ENCODE measurements around the gene STK32B. TPM values are rescaled to one million over a fixed set of nuclear protein-coding genes. Genes with fewer than 3 reads are reported as not detected.

STK32B gene
- total and polyA plus RNA-seq, 11 donors, result 0.08 to 2.0 (median 0.25) TPM

GRCh38 chr4:5469151-5469775 is 418.0 kb downstream of the STK32B start:
- Histone ChIP-seq H3K27ac (no peak overlapping the region), H3K4me3 (no peak overlapping the region), H3K36me3 (no peaks in the 10 kb centered on the region), H3K27me3 (no peaks in the 10 kb centered on the region), H3K4me1 (no peaks in the 10 kb centered on the region), H3K9me3 (no peaks in the 10 kb centered on the region)
- no peak for TF ChIP-seq POLR2A (IDR thresholded peaks at IDR 0.05)
- TF ChIP-seq CTCF (IDR thresholded peaks at IDR 0.05), result no peak
- WGBS, 4 donors, result 78 to 84% (median 82%) methylated on average over 8 of the region's 8 CpGs
- intact Hi-C loops (cut with DNase I), result no loop called here
- DNase-seq, result no peak
- ATAC-seq, result no peak

GRCh38 chr4:5469861-5470260 is 418.6 kb downstream of the STK32B start:
- TF ChIP-seq CTCF (IDR thresholded peaks at IDR 0.05) (no peak), POLR2A (IDR thresholded peaks at IDR 0.05) (no peak)
- no peaks in the 10 kb centered on the region for H3K36me3 ChIP-seq
- H3K27ac ChIP-seq, result no peak overlapping the region
- intact Hi-C loops (cut with DNase I), result no loop called here
- H3K4me3 ChIP-seq, result no peak overlapping the region
- ATAC-seq, result no peak
- no peaks in the 10 kb centered on the region for H3K9me3 ChIP-seq
- H3K4me1 ChIP-seq, result no peaks in the 10 kb centered on the region
- H3K27me3 ChIP-seq, result no peaks in the 10 kb centered on the region
- 65 to 79% (median 69%) methylated on average over 3 to 5 of the region's 5 CpGs for WGBS, 4 donors
- DNase-seq, result no peak

GRCh38 chr4:5470318-5471198 is 419.3 kb downstream of the STK32B start:
- H3K36me3 ChIP-seq, result no peaks in the 10 kb centered on the region
- DNase-seq (no peak), ATAC-seq (no peak)
- no peaks in the 10 kb centered on the region for H3K4me1 ChIP-seq
- 60 to 71% (median 64%) methylated on average over 12 to 13 of the region's 13 CpGs for WGBS, 4 donors
- H3K27ac ChIP-seq, result no peak overlapping the region
- TF ChIP-seq POLR2A (IDR thresholded peaks at IDR 0.05) (no peak), CTCF (IDR thresholded peaks at IDR 0.05) (no peak)
- H3K4me3 ChIP-seq, result no peak overlapping the region
- H3K9me3 ChIP-seq, result no peaks in the 10 kb centered on the region
- intact Hi-C loops (cut with DNase I), result no loop called here
- no peaks in the 10 kb centered on the region for H3K27me3 ChIP-seq

GRCh38 chr4:5471206-5471605 is 419.9 kb downstream of the STK32B start:
- intact Hi-C loops (cut with DNase I), result no loop called here
- no peak for TF ChIP-seq CTCF (IDR thresholded peaks at IDR 0.05)
- no peak for TF ChIP-seq POLR2A (IDR thresholded peaks at IDR 0.05)
- DNase-seq (no peak), ATAC-seq (no peak)
- no peak overlapping the region for H3K27ac ChIP-seq
- no peaks in the 10 kb centered on the region for H3K4me1 ChIP-seq
- WGBS, 4 donors, result 71 to 74% (median 73%) methylated on average over 7 of the region's 7 CpGs
- H3K9me3 ChIP-seq, result no peaks in the 10 kb centered on the region
- no peak overlapping the region for H3K4me3 ChIP-seq
- no peaks in the 10 kb centered on the region for H3K27me3 ChIP-seq
- no peaks in the 10 kb centered on the region for H3K36me3 ChIP-seq

All from heart left ventricle (tissue), 16 donors.